SJSA1 (cell line): ENCODE data around the gene MCRIP1. TPM values are rescaled to one million over a fixed set of nuclear protein-coding genes. Genes with fewer than 3 reads are reported as not detected.
A peak's percentile ranks its signal among the peaks of the same experiment; 100 is the strongest.

Source experiments
- DNase-seq, 2 experiments: peaks; one replicate each; pipeline ENCODE4 v3.0.0-alpha.2; 2015 to 2020; ENCODE audit warnings: low spot score in 2 of 2, low read depth in 1 of 2
- H3K27ac ChIP-seq: fragments of 250-450 bp; sonication (Bioruptor Pico); 2 replicates; pipeline ENCODE4 v1.5.1; 2020; ENCODE audit warnings: mild to moderate bottlenecking, moderate library complexity
- H3K27me3 ChIP-seq: fragments of 250-450 bp; sonication (Bioruptor Pico); replicated peaks from 2 replicates; pipeline ENCODE4 v1.5.1; 2020; ENCODE audit warnings: mild to moderate bottlenecking, moderate library complexity
- H3K36me3 ChIP-seq: fragments of 250-450 bp; sonication (Bioruptor Pico); 2 replicates; pipeline ENCODE4 v1.5.1; 2020; ENCODE audit warnings: mild to moderate bottlenecking
- H3K4me1 ChIP-seq: fragments of 250-450 bp; sonication (Bioruptor Pico); replicated peaks from 2 replicates; pipeline ENCODE4 v1.6.1; 2021; ENCODE audit warnings: mild to moderate bottlenecking
- H3K4me3 ChIP-seq: fragments of 250-450 bp; sonication (Bioruptor Pico); 2 replicates; pipeline ENCODE4 v1.5.1; 2020; ENCODE audit warnings: mild to moderate bottlenecking
- H3K9me3 ChIP-seq: fragments of 250-450 bp; sonication (Bioruptor Pico); replicated peaks from 2 replicates; pipeline ENCODE4 v1.5.1; 2020; ENCODE audit warnings: mild to moderate bottlenecking
- total RNA-seq: library from RNA; depleted of rRNA; stranded (reverse); fragments of >200 nt; shearing (Covaris generic); gene quantifications from 2 replicates; pipeline ENCODE4 v1.2.3, GENCODE V29; 2014; rRNA removed

Gene MCRIP1, protein sequence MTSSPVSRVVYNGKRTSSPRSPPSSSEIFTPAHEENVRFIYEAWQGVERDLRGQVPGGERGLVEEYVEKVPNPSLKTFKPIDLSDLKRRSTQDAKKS
- 154 and 180 TPM in 2 replicates for total RNA-seq

DNA sequence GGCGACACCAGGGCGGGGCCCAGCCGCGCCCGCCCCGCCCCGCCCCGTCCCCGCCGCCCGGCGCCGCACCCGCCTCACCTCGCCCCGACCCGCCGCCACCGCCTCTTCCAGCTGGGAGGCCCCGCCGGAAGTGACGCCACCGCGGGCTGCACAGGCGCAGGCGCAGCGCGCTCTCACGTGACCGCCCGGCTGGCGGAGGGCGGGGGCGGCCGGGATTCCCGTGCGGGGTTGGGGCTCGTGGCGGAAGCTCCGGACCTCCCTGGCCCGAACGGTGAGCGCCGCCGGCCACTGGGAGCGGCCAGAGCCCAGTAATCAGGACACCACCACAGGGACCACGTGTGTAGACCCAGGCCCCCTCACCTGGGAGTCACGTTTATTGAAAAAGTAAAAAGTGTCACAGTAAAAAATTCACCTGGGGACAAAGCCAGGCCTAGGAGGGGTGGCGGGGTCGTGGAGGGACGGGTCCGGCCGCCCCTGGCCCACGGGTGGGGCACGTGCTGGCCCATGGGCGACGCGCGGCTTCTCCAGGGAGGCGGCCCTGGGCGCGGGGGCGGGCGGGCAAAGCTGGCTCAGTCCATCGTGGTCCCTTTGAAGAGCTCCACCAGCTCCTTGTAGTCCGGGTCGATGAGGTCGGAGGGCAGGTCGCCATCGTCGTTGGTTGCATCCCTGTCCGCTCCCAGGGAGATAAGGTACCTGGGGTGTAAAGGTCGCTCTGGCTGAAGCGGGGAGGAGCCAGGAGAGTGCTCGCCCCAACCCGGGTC, at the start of gene MCRIP1:
Gene MCRIP1, minus strand, starts transcription at position 132 of the 761 bp plus-strand sequence. CDS start 8,785 bp downstream, outside the sequence.
- DNase-seq = peak; percentile 85 to 98
- H3K4me1 ChIP-seq = peaks cover 29% of the 10 kb centered on the region
- H3K4me3 ChIP-seq = peak within 1 kb of the TSS; percentile 87
- no peaks in the 10 kb centered on the region for H3K9me3 ChIP-seq
- peak within 1 kb of the TSS; percentile 84 for H3K27ac ChIP-seq
- peaks cover 12% of the 10 kb centered on the region; the same call in 1 of the 2 replicates for H3K36me3 ChIP-seq
- H3K27me3 ChIP-seq = no peaks in the 10 kb centered on the region

DNA sequence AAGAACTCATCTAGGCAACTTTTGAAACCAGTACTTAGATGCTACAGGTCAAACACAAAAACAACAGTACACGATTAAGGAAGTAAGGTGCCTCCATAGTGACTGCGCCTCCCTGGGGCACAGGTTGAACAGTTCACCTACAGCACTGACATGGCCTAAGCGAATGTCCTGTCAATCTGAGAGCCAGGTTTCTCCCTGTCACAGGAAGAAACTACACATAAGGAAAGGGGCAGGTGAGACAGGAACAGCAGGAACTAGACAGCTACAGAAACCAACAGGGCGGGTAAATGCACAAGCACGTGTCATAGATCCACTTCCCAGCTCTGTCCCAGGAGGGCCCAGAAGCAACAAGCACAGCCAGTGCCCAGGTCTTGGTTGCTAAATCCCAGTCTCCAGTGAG, 46.0 kb upstream of the MCRIP1 start:
- Histone ChIP-seq H3K36me3 (peaks cover 68% of the 10 kb centered on the region), H3K9me3 (no peaks in the 10 kb centered on the region), H3K27me3 (no peaks in the 10 kb centered on the region), H3K27ac (no peak overlapping the region), H3K4me1 (no peaks in the 10 kb centered on the region), H3K4me3 (no peak overlapping the region)
- DNase-seq = no peak

DNA sequence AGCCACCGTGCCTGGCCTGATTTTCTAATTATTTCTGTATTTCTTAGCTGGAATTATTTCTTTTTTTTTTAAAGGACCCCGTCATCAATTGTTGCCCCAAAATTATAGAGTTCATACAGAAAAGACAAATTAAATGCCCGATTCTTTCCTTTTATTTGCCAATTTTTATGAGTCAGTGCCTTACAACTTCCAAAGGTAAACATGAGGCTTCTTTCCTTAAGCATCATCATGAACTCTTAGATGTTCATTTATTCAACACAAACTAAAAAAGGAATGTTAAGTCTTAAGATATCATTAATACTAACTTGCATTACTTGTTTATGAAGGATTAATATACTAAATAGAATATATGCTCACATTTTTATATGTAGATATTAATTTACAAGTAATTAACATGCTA, 45.2 kb upstream of the MCRIP1 start:
- no peaks in the 10 kb centered on the region for H3K27me3 ChIP-seq
- H3K4me3 ChIP-seq = no peak overlapping the region
- DNase-seq = no peak
- H3K9me3 ChIP-seq = no peaks in the 10 kb centered on the region
- no peak overlapping the region for H3K27ac ChIP-seq
- H3K36me3 ChIP-seq = peaks cover 59% of the 10 kb centered on the region
- no peaks in the 10 kb centered on the region for H3K4me1 ChIP-seq

DNA sequence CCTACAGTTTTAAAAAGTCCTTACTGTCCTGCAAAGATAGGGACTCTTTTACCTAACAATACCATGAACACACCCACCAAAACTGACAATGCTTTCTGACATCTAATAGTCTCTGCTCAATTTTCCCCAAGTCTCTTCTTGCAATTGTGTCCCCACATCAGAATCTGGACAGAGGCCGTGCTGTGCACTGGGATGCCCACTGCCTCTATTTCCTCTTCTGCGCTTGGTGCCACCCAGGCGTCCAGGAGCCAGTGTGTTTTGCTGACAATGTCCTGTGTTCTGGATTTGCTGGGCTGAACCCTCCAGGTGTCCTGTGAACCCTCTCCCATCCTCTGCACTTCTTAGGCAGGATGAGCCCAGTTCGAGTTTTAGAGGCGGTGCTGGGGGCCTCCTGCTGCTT, 44.5 kb upstream of the MCRIP1 start:
- Histone ChIP-seq H3K4me1 (no peaks in the 10 kb centered on the region; the same call in 1 of the 2 replicates), H3K4me3 (no peak overlapping the region), H3K36me3 (peaks cover 57% of the 10 kb centered on the region), H3K27me3 (no peaks in the 10 kb centered on the region), H3K9me3 (no peaks in the 10 kb centered on the region), H3K27ac (no peak overlapping the region)
- no peak for DNase-seq

DNA sequence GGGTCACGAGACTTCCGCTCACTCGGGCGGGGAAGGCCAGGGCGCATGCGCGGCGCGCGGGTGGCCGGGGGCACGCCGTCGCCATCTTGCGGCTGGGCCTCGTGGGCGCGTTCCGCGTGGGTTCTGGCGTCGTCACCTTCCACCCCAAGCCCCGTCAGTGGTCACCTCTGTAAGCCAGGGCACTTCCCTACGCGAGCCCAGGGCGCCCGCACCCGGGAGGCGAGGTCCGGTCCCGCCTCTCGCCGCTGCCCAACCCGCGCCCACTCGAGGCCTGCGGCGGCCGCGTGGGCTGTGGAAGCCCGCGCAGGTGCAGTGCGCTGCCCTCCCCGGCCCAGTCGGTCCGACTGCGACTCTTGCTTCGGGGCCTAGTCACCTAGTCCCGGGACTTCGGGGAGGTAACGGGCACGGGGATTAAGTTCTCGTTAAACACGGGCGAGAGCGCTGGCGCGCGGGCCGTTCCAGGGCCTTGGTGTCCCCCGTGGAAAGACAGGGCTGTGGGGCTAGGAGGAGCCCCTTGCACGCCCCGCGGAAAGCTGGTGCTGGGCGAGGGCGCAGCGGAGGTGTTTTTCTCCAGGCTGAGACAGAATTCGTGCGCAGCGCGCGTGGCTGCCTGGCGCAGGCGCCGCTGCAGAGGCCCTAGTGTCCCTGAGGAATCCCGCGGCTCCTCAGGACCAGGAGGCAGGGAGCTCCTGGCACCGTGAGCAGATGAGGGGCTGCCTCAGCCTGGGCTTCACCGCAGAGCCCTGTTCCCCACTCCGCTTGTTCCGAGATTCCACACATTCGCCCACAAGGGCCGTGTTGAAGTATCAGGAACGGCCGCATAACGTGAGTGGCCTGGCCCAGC, 38.5 kb upstream of the MCRIP1 start:
- H3K4me3 ChIP-seq = peak overlapping the region; percentile 98
- H3K4me1 ChIP-seq = peaks cover 50% of the 10 kb centered on the region
- peak; percentile 88 to 98 for DNase-seq
- H3K9me3 ChIP-seq = no peaks in the 10 kb centered on the region; the same call in 1 of the 2 replicates
- H3K27me3 ChIP-seq = no peaks in the 10 kb centered on the region
- H3K27ac ChIP-seq = peak overlapping the region; percentile 87
- H3K36me3 ChIP-seq = peaks cover 57% of the 10 kb centered on the region

GRCh38 chr17:81870981-81871386, 37.9 kb upstream of the MCRIP1 start, which contains the start of gene ARHGDIA:
Gene ARHGDIA, minus strand, starts transcription at chr17:81871337. Its CDS starts 1,407 bp downstream, at chr17:81869930.
- Histone ChIP-seq H3K4me3 (peak within 1 kb of the TSS; percentile 98), H3K27ac (peak within 1 kb of the TSS; percentile 93), H3K4me1 (peaks cover 50% of the 10 kb centered on the region), H3K9me3 (no peaks in the 10 kb centered on the region; the same call in 1 of the 2 replicates), H3K36me3 (peaks cover 59% of the 10 kb centered on the region), H3K27me3 (no peaks in the 10 kb centered on the region)
- no peak for DNase-seq

DNA sequence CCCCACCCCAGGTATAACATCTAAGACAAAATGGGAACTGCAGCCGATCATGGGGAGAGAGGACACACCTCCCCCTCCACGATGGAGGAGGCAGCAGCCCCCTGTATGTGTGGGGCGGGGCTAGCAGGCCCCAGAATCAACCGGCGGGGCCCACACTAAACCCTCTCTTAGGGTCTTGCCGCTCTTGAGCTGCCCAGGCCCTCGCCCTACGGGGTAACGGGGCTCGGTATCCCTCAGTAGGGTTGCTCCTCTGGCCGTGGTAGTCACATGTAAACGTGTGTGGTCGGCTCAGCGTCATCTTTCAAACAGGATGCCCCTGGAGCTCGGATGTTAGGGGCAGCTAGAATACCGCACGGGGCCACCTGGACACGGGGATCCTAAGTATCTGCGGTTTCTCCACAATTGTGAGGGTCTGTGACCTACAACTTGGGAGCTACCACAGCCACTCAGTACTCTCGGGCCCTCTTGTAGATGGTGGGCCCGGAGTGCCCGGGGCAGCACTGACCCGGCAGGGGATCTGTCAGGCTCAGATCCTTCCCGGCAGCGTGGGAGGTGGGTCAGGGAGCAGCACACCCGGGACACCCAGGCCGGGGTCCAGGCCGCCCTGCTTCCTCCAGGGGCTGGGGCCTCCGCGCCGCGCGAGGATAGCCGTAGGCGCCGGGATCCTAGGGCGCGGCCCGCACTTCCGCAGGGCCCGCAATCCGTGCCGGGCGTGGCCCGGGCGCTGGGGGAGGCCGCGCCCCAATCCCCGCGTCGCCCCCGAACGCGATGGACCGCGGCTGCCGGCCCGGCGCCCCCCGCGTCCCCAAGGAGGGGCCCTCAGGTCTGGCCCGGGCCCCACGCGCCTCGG, 37.3 kb upstream of the MCRIP1 start:
- Histone ChIP-seq H3K27ac (peak overlapping the region; percentile 93), H3K36me3 (peaks cover 66% of the 10 kb centered on the region), H3K4me1 (peaks cover 50% of the 10 kb centered on the region), H3K4me3 (peak overlapping the region; percentile 98), H3K9me3 (no peaks in the 10 kb centered on the region; the same call in 1 of the 2 replicates), H3K27me3 (no peaks in the 10 kb centered on the region)
- DNase-seq = peak; percentile 76 to 84

- peak overlapping the region; percentile 93 for H3K27ac ChIP-seq
- peaks cover 50% of the 10 kb centered on the region for H3K4me1 ChIP-seq
- H3K9me3 ChIP-seq = no peaks in the 10 kb centered on the region; the same call in 1 of the 2 replicates
- peak overlapping the region; percentile 98 for H3K4me3 ChIP-seq
- H3K27me3 ChIP-seq = no peaks in the 10 kb centered on the region
- peaks cover 74% of the 10 kb centered on the region for H3K36me3 ChIP-seq
- DNase-seq = peak; percentile 70 to 72
These were observed 36.4 kb upstream of the MCRIP1 start for GRCh38 chr17:81869221-81870130.

DNA sequence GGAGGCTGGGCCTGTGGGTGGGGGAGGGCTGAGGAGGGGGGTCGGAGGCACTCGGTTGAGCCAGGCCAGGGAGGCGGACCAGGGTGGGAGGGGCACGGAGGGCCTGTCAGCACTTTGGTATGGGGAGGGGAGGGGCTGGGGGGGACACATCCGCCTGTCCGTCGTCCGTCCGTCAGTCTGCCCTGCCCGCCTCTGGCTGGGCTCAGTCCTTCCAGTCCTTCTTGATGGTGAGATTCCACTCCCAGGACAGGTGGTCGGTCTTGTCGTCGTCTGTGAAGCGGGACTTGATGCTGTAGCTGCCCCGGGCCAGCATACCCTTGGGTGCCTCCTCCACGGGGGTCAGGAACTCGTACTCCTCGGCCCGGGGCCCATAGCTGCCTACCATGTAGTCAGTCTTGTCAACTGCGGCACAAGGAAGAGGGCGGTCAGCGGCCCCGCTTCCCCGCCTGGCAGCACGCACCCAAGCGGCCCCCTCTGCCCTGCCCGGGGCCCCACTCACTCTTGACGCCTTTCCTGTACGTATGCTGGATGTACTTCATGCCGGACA, 35.7 kb upstream of the MCRIP1 start:
- Histone ChIP-seq H3K9me3 (no peaks in the 10 kb centered on the region; the same call in 1 of the 2 replicates), H3K27me3 (no peaks in the 10 kb centered on the region), H3K4me1 (peaks cover 50% of the 10 kb centered on the region), H3K4me3 (peak overlapping the region; percentile 98), H3K36me3 (peaks cover 82% of the 10 kb centered on the region), H3K27ac (peak overlapping the region; percentile 68)
- peak; percentile 66 to 96 for DNase-seq

- no peaks in the 10 kb centered on the region; the same call in 1 of the 2 replicates for H3K9me3 ChIP-seq
- H3K36me3 ChIP-seq = peaks cover 88% of the 10 kb centered on the region
- no peak overlapping the region for H3K4me3 ChIP-seq
- DNase-seq = peak in 1 of 2 experiments; percentile 23
- H3K27ac ChIP-seq = peak overlapping the region; percentile 32; the same call in 1 of the 2 replicates
- H3K27me3 ChIP-seq = no peaks in the 10 kb centered on the region
- H3K4me1 ChIP-seq = peaks cover 50% of the 10 kb centered on the region
These were observed 35.0 kb upstream of the MCRIP1 start for GRCh38 chr17:81867991-81868673.

- H3K27me3 ChIP-seq = no peaks in the 10 kb centered on the region
- no peak overlapping the region for H3K4me3 ChIP-seq
- peaks cover 91% of the 10 kb centered on the region for H3K36me3 ChIP-seq
- peaks cover 49% of the 10 kb centered on the region for H3K4me1 ChIP-seq
- DNase-seq = peak in 1 of 2 experiments; percentile 46
- H3K9me3 ChIP-seq = no peaks in the 10 kb centered on the region; the same call in 1 of the 2 replicates
- peak overlapping the region; percentile 32; the same call in 1 of the 2 replicates for H3K27ac ChIP-seq
These were observed 34.3 kb upstream of the MCRIP1 start for GRCh38 chr17:81867170-81867990.
